Breast epithelium (tissue), 4 donors: Measurements from ENCODE around the gene FOXD1. TPM values are rescaled to one million over a fixed set of nuclear protein-coding genes. Genes with fewer than 3 reads are reported as not detected.
"Not testable (repeated sequence)": the region's sequence is repeated elsewhere in the genome, so short reads cannot be mapped to it uniquely, and the experiment has no call there.

Experiments
- DNase-seq, 2 donors: peaks; one replicate each; pipeline ENCODE4 v3.0.0-alpha.2; 2019; ENCODE audit warnings: low spot score in 2 of 2
- H3K27ac ChIP-seq, 2 donors: fragments of 200-600 bp; sonication (generic) in 1 of 2; one replicate each; pipeline ENCODE4 v1.5.1; 2016 to 2019; ENCODE audit warnings: mild to moderate bottlenecking in 1 of 2
- H3K27me3 ChIP-seq, 2 donors: fragments of 200-600 bp; sonication (generic) in 1 of 2; one replicate each; pipeline versions ENCODE4 v1.5.1 to v1.6.0; 2017 to 2019; ENCODE audit warnings: control low read depth in 1 of 2, mild to moderate bottlenecking in 1 of 2
- H3K36me3 ChIP-seq: fragments of 200-600 bp; one replicate; pipeline ENCODE4 v1.5.1; 2019
- H3K4me1 ChIP-seq, 2 donors: fragments of 200-600 bp; sonication (generic); one replicate each; pipeline ENCODE4 v1.5.1; 2016 to 2019; ENCODE audit warnings: control low read depth in 1 of 2
- H3K4me3 ChIP-seq, 3 donors: fragments of 200-600 bp; sonication (generic); 1 replicate in 2 of 3; 2 replicates in 1 of 3; pipeline ENCODE4 v1.5.1; 2016 to 2019; ENCODE audit warnings: mild to moderate bottlenecking in 3 of 3, moderate library complexity in 2 of 3
- H3K9me3 ChIP-seq, 2 donors: fragments of 200-600 bp; sonication (generic) in 1 of 2; one replicate each; pipeline ENCODE4 v1.5.1; 2016 to 2019; ENCODE audit warnings: control low read depth in 1 of 2
- CTCF ChIP-seq, 3 donors: fragments of 450-650 bp; IDR thresholded peaks; one replicate each; pipeline ENCODE4 v1.5.1; 2016 to 2017; ENCODE audit warnings: antibody characterized with exemption in 3 of 3, mild to moderate bottlenecking in 3 of 3, moderate library complexity in 3 of 3
- POLR2A ChIP-seq: fragments of 450-650 bp; IDR thresholded peaks from one replicate; pipeline ENCODE4 v1.6.1; 2016; ENCODE audit warnings: antibody characterized with exemption, mild to moderate bottlenecking, moderate library complexity
- POLR2AphosphoS5 ChIP-seq, 3 donors: sonication (generic); formaldehyde crosslinking; IDR thresholded peaks; one replicate each; pipeline ENCODE4 v1.6.1; 2017; ENCODE audit warnings: antibody characterized with exemption in 3 of 3
- intact Hi-C: fragments of 100-400 bp; cut with DNase I; formaldehyde crosslinking; loops from one replicate; pipeline ENCODE4 v1.15.1; 2023; ENCODE audit warnings: low total_unique reads
- total RNA-seq, 3 donors: library from RNA; depleted of rRNA; stranded (reverse); fragments of >200 nt; gene quantifications; one replicate each; pipeline ENCODE4 v1.1.0, GENCODE V29; 2016

Gene FOXD1
- total RNA-seq, 3 donors from 2014 or later = 0.29 to 0.32 TPM; not detected in 1

GRCh38 chr5:73493421-73493820 lies 44.8 kb upstream of the FOXD1 start:
- intact Hi-C loops = no loop called here
- Histone ChIP-seq H3K27me3 (no peaks in the 10 kb centered on the region), H3K4me3 (no peak overlapping the region), H3K9me3 (no peaks in the 10 kb centered on the region), H3K27ac (no peak overlapping the region), H3K36me3 (no peaks in the 10 kb centered on the region), H3K4me1 (no peaks in the 10 kb centered on the region)
- DNase-seq = no peak
- TF ChIP-seq POLR2A (no peak), CTCF (IDR thresholded peaks at IDR 0.05) (no peak), POLR2AphosphoS5 (IDR thresholded peaks at IDR 0.05) (no peak)

GRCh38 chr5:73491155-73491554 lies 42.6 kb upstream of the FOXD1 start:
- no peak for DNase-seq
- no peaks in the 10 kb centered on the region for H3K27me3 ChIP-seq
- no peak overlapping the region for H3K4me3 ChIP-seq
- H3K9me3 ChIP-seq = no peaks in the 10 kb centered on the region
- no peak overlapping the region for H3K27ac ChIP-seq
- TF ChIP-seq POLR2AphosphoS5 (IDR thresholded peaks at IDR 0.05) = no peak
- TF ChIP-seq CTCF (IDR thresholded peaks at IDR 0.05) = no peak
- no peak for TF ChIP-seq POLR2A
- intact Hi-C loops = no loop called here
- H3K4me1 ChIP-seq = no peaks in the 10 kb centered on the region
- no peaks in the 10 kb centered on the region for H3K36me3 ChIP-seq

GRCh38 chr5:73490088-73490487 lies 41.5 kb upstream of the FOXD1 start:
- TF ChIP-seq POLR2A (no peak), CTCF (IDR thresholded peaks at IDR 0.05) (no peak), POLR2AphosphoS5 (IDR thresholded peaks at IDR 0.05) (no peak)

GRCh38 chr5:73488806-73489205 lies 40.2 kb upstream of the FOXD1 start:
- no peaks in the 10 kb centered on the region for H3K27me3 ChIP-seq
- intact Hi-C loops = no loop called here

More at GRCh38 chr5:73490088-73490487, 41.5 kb upstream of the FOXD1 start:
- Histone ChIP-seq H3K4me3 (no peak overlapping the region), H3K27ac (no peak overlapping the region), H3K36me3 (no peaks in the 10 kb centered on the region), H3K27me3 (no peaks in the 10 kb centered on the region), H3K9me3 (no peaks in the 10 kb centered on the region), H3K4me1 (no peaks in the 10 kb centered on the region)
- intact Hi-C loops = no loop called here
- DNase-seq = no peak

GRCh38 chr5:73487815-73488214 lies 39.2 kb upstream of the FOXD1 start:
- no peak overlapping the region for H3K27ac ChIP-seq
- H3K4me3 ChIP-seq = no peak overlapping the region
- no peaks in the 10 kb centered on the region for H3K9me3 ChIP-seq
- no peaks in the 10 kb centered on the region for H3K27me3 ChIP-seq
- DNase-seq = no peak
- TF ChIP-seq CTCF (IDR thresholded peaks at IDR 0.05) (no peak), POLR2AphosphoS5 (IDR thresholded peaks at IDR 0.05) (no peak), POLR2A (no peak)
- intact Hi-C loops = no loop called here
- no peaks in the 10 kb centered on the region for H3K36me3 ChIP-seq
- H3K4me1 ChIP-seq = no peaks in the 10 kb centered on the region

More at GRCh38 chr5:73488806-73489205, 40.2 kb upstream of the FOXD1 start:
- no peaks in the 10 kb centered on the region for H3K4me1 ChIP-seq
- no peak for DNase-seq
- no peak overlapping the region for H3K4me3 ChIP-seq
- no peak overlapping the region for H3K27ac ChIP-seq
- H3K36me3 ChIP-seq = no peaks in the 10 kb centered on the region
- TF ChIP-seq POLR2A (no peak), CTCF (IDR thresholded peaks at IDR 0.05) (no peak), POLR2AphosphoS5 (IDR thresholded peaks at IDR 0.05) (no peak)
- H3K9me3 ChIP-seq = no peaks in the 10 kb centered on the region

GRCh38 chr5:73487257-73487656 lies 38.7 kb upstream of the FOXD1 start:
- H3K27ac ChIP-seq, intact Hi-C loops, H3K9me3 ChIP-seq, H3K36me3 ChIP-seq, H3K4me1 ChIP-seq, H3K4me3 ChIP-seq, H3K27me3 ChIP-seq, DNase-seq: not testable (repeated sequence)
